ENCODE data around the gene TMPRSS15. TPM values are rescaled to one million over a fixed set of nuclear protein-coding genes. Genes with fewer than 3 reads are reported as not detected.

TMPRSS15 gene
- total RNA-seq, 2 experiments from 2014 or later, result not detected

GRCh38 chr21:18252680-18253079 is 150.9 kb downstream of the TMPRSS15 start:
- Mint-ChIP-seq H3K9me3 (no peaks in the 10 kb centered on the region), H3K36me3 (ENCODE audit: low read depth) (no peaks in the 10 kb centered on the region), H3K27ac (no peak overlapping the region), H3K4me1 (ENCODE audit: low read depth) (no peaks in the 10 kb centered on the region), H3K27me3 (peaks cover 2% of the 10 kb centered on the region), H3K4me3 (no peak overlapping the region)
- no peak for TF ChIP-seq CTCF (IDR thresholded peaks at IDR 0.05)
- DNase-seq (no peak), ATAC-seq (ENCODE audit: poor library complexity) (no peak)
- Histone ChIP-seq H3K27ac (ENCODE audit: low read depth in 1 of 2, low read length in 2 of 2) (no peak overlapping the region), H3K9me3 (ENCODE audit: control insufficient read depth in 1 of 2, insufficient read depth in 1 of 2, low read length in 2 of 2) (no peaks in the 10 kb centered on the region), H3K4me3 (ENCODE audit: low read length) (no peak overlapping the region), H3K4me1 (ENCODE audit: insufficient read depth, low read length) (no peaks in the 10 kb centered on the region), H3K36me3 (ENCODE audit: insufficient read depth, low read length) (no peaks in the 10 kb centered on the region), H3K27me3 (ENCODE audit: control insufficient read depth in 1 of 2, insufficient read depth in 2 of 2, low read length in 2 of 2) (no peaks in the 10 kb centered on the region)
- intact Hi-C loops (cut with DNase I, micrococcal nuclease), result no loop called here
- ChIA-PET POLR2A (no interaction called here), CTCF (no interaction called here)

DNA sequence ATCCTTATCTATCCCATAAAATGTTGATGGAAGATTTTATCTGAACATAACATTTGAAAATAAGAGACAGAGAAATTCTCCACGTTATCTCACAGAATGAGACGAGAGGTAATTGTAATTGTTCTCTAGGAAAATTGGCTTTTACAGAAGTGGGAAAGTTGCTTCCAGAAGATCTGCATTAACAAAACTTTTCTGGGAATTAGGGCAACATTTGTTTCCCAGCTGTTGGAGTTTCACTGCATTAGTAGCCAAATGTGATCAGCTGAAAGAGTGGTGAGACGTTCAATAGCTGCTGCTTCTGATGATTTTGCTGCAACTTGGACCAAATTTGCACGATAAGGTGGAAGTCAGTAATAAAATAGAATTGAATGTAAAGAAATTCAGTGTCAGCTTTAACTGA is 151.3 kb downstream of the TMPRSS15 start:
- Histone ChIP-seq H3K27ac (ENCODE audit: low read depth in 1 of 2, low read length in 2 of 2) (no peak overlapping the region), H3K36me3 (ENCODE audit: insufficient read depth, low read length) (no peaks in the 10 kb centered on the region), H3K27me3 (ENCODE audit: control insufficient read depth in 1 of 2, insufficient read depth in 2 of 2, low read length in 2 of 2) (no peaks in the 10 kb centered on the region), H3K4me3 (ENCODE audit: low read length) (no peak overlapping the region), H3K9me3 (ENCODE audit: control insufficient read depth in 1 of 2, insufficient read depth in 1 of 2, low read length in 2 of 2) (no peaks in the 10 kb centered on the region), H3K4me1 (ENCODE audit: insufficient read depth, low read length) (no peaks in the 10 kb centered on the region)
- Mint-ChIP-seq H3K9me3 (no peaks in the 10 kb centered on the region), H3K36me3 (ENCODE audit: low read depth) (no peaks in the 10 kb centered on the region), H3K27me3 (peaks cover 5% of the 10 kb centered on the region), H3K27ac (no peak overlapping the region), H3K4me1 (ENCODE audit: low read depth) (no peaks in the 10 kb centered on the region), H3K4me3 (no peak overlapping the region)
- no peak for ATAC-seq (ENCODE audit: poor library complexity)
- intact Hi-C loops (cut with DNase I, micrococcal nuclease), result no loop called here
- POLR2A ChIA-PET, result no interaction called here
- CTCF ChIA-PET, result no interaction called here
- no peak for DNase-seq
- no peak for TF ChIP-seq CTCF (IDR thresholded peaks at IDR 0.05)

DNA sequence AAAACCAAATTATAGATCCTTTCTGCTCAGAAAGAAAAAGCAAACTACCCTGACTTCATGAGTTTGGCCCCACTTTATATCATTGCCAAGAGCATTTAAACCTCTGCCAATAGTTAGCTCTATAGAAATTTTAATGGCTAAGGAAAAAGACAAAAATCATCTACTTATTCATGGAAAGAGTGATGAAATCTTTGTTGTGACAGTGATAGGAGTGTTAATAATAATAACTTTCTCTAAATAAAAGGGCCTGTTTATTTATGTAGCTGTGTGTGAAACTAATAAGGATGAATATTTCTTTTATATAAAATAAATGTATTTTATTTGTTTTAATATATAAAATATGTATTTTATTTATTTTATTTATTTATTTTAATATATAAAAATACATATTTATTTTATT is 152.5 kb downstream of the TMPRSS15 start:
- no peak overlapping the region for H3K4me3 ChIP-seq (ENCODE audit: low read length)
- H3K9me3 ChIP-seq (ENCODE audit: control insufficient read depth in 1 of 2, insufficient read depth in 1 of 2, low read length in 2 of 2), result no peaks in the 10 kb centered on the region
- Mint-ChIP-seq H3K36me3 (ENCODE audit: low read depth) (no peaks in the 10 kb centered on the region), H3K4me3 (no peak overlapping the region), H3K4me1 (ENCODE audit: low read depth) (no peaks in the 10 kb centered on the region), H3K9me3 (no peaks in the 10 kb centered on the region), H3K27me3 (peaks cover 10% of the 10 kb centered on the region), H3K27ac (no peak overlapping the region)
- H3K27me3 ChIP-seq (ENCODE audit: control insufficient read depth in 1 of 2, insufficient read depth in 2 of 2, low read length in 2 of 2), result peaks cover 0 to 6% of the 10 kb centered on the region in 2 experiments
- DNase-seq (no peak), ATAC-seq (ENCODE audit: poor library complexity) (no peak)
- ChIA-PET POLR2A (no interaction called here), CTCF (no interaction called here)
- no peak overlapping the region for H3K27ac ChIP-seq (ENCODE audit: low read depth in 1 of 2, low read length in 2 of 2)
- intact Hi-C loops (cut with DNase I, micrococcal nuclease), result no loop called here
- no peaks in the 10 kb centered on the region for H3K36me3 ChIP-seq (ENCODE audit: insufficient read depth, low read length)
- H3K4me1 ChIP-seq (ENCODE audit: insufficient read depth, low read length), result no peaks in the 10 kb centered on the region
- TF ChIP-seq CTCF (IDR thresholded peaks at IDR 0.05), result no peak

Data from CD4-positive, alpha-beta T cell (primary cell).